ENCODE data around the gene RAD52.

The RAD52 gene

GRCh38 chr12:912466-913235 is 36.8 kb downstream of the RAD52 start:
- DNase-seq: no peak

DNA sequence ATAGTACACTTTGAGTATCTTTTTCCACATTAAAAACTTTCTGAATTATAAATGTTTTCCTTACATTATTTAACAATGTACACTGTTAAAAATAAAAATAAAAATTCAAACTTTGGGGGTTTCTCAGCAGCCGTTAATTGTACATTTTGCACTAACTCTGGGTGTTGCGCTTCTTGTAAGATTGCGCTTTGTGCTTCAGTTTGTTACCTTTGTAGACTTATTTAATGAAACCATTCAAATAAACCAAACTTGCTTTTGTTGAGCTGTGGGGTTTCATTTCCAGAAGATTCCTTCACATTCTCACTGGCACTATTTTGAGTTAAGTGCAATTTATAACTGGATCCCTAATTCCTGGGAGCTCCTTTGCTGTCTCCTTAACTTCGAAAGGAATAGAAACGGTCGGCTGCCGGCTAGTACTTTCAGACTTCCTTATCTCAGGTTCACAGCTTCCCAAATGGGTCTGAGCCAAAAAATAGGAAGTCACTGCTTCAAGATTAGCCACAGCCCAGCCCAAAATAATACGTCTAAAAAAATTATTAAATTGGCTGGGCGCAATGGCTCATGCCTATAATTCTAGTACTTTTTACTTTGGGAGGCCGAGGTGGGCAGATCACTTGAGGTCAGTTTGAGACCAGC is 38.2 kb downstream of the RAD52 start:
- no peak for DNase-seq

DNA sequence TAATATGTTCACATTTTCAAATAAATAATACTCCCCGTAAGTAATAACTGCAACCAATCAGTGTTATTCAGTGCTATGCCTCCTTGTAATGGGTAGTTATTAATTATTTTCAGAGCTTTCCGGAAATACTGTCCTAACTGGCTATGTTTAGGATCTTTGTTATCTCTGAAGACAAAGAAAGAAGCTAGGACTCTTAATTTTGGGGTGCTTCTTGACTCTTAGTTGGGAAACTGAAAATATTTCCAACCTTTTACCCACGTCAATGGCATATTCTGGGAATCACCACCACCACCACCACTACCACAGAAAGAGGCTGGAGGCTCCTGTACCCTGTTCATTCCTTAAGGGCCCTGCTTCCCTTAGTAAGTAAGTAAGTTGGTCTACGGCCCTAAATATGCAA is 39.1 kb downstream of the RAD52 start:
- DNase-seq: no peak

GRCh38 chr12:909861-910260 is 39.6 kb downstream of the RAD52 start:
- no peak for DNase-seq

- no peak for DNase-seq
These were observed 41.9 kb downstream of the RAD52 start for GRCh38 chr12:907413-908185.

DNA sequence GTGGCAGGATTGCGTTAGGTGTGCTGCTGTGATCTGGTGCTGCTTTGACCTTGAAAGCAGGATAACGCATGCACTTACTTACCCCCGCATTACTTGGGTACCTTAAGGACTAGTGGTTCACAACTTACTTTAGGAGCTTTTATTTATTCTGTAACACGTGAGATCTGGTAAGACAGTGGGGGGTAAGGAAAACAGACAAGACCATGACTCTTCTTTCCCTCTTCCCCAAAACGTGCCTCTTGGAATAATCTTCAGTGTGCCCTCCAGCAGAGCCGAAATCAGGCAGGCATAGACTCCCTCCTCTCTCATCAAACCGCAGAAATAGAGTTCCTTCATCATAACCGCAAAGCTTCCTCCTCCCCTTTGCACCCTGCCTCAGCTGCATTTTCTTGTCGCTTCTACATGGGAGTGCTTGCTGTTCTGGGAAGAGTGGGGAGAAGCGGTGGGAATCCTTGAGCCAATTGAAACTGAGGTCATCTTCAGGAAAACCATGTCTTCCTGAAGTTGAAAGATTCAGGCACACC is 43.4 kb downstream of the RAD52 start:
- DNase-seq: no peak

- no peak for DNase-seq
These were observed 44.0 kb downstream of the RAD52 start for GRCh38 chr12:905261-906031.

GRCh38 chr12:904010-904414 is 45.5 kb downstream of the RAD52 start:
- DNase-seq: no peak

GRCh38 chr12:903055-903454 is 46.4 kb downstream of the RAD52 start:
- DNase-seq: no peak

- no peak for DNase-seq
These were observed 46.9 kb downstream of the RAD52 start for GRCh38 chr12:902581-902980.

DNA sequence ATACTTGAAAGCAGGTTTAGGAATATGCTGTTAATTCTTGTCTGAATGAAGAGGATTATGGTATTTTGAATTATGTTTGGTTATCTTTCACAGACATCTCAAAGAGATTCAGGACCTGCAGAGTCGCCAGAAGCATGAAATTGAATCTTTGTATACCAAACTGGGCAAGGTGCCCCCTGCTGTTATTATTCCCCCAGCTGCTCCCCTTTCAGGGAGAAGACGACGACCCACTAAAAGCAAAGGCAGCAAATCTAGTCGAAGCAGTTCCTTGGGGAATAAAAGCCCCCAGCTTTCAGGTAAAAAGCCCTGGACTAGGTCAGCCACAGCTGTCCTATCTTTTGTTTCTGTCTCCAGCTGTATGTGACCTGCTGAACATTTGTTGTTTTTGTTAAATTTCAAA is 52.1 kb downstream of the RAD52 start:
- no peak for DNase-seq

- DNase-seq: no peak
These were observed 53.5 kb downstream of the RAD52 start for GRCh38 chr12:896031-896430.

GRCh38 chr12:894226-894625 is 55.3 kb downstream of the RAD52 start:
- no peak for DNase-seq

DNA sequence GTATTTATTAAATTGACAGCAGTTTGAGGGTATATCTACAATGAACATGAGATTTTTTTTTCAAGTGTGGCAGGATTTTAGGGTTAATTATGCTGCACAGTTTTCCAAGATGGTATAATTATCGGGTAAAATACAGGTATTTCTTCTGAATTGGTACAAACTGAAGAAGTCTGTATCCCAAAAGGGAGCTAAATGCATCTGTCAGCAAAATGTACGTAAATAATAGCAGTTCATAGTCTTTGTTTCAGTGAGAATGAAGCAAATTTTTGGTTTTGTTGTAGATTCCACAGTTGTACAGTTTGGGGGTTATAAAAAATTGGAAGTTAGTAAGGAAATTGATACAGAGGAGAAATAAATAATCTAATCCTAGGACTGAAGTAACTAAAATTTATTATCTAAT is 63.3 kb downstream of the RAD52 start:
- DNase-seq: no peak

DNA sequence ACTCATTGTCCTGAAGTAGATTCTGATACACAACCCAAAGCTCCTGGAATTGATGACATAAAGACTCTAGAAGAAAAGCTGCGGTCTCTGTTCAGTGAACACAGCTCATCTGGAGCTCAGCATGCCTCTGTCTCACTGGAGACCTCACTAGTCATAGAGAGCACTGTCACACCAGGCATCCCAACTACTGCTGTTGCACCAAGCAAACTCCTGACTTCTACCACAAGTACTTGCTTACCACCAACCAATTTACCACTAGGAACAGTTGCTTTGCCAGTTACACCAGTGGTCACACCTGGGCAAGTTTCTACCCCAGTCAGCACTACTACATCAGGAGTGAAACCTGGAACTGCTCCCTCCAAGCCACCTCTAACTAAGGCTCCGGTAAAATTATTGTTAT is 63.8 kb downstream of the RAD52 start:
- DNase-seq: no peak

DNA sequence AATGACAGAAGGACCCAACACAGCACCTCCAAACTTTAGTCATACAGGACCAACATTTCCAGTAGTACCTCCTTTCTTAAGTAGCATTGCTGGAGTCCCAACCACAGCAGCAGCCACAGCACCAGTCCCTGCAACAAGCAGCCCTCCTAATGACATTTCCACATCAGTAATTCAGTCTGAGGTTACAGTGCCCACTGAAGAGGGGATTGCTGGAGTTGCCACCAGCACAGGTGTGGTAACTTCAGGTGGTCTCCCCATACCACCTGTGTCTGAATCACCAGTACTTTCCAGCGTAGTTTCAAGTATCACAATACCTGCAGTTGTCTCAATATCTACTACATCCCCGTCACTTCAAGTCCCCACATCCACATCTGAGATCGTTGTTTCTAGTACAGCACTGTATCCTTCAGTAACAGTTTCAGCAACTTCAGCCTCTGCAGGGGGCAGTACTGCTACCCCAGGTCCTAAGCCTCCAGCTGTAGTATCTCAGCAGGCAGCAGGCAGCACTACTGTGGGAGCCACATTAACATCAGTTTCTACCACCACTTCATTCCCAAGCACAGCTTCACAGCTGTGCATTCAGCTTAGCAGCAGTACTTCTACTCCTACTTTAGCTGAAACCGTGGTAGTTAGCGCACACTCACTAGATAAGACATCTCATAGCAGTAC is 64.6 kb downstream of the RAD52 start:
- DNase-seq: no peak

- no peak for DNase-seq
These were observed 68.8 kb downstream of the RAD52 start for GRCh38 chr12:880656-881055.

- no peak for DNase-seq
These were observed 69.9 kb downstream of the RAD52 start for GRCh38 chr12:879641-880040.

- no peak for DNase-seq
These were observed 75.5 kb downstream of the RAD52 start for GRCh38 chr12:873954-874353.

DNA sequence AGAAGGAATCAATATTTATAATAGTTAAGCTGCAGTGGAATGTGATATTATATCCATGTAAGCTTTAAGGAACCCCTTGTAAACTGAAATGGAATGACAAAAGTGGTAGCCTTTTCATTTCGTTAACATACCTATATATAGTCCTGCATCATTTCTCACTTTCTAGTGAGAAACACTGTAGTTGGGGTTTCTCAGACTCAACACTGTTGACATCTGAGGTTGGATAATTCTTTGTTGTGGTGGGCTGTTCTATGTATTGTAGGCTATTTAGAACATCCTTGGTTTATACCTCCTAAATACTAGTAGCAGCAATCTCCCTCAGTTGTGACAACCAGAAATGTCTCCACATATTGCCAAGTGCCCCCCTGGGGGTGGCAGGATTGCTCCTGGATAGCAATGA is 79.1 kb downstream of the RAD52 start:
- no peak for DNase-seq

DNA sequence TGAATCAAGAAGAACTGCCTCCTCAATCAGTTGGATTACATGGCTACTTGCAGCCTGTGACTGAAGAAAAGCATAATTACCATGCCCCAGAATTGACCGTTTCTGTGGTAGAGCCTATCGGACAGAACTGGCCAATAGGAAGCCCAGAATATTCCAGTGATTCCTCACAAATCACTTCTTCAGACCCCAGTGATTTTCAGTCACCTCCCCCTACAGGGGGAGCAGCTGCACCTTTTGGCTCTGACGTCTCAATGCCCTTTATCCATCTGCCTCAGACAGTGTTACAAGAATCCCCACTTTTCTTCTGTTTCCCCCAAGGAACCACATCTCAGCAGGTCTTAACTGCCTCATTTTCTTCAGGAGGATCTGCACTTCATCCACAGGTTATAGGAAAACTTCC is 80.8 kb downstream of the RAD52 start:
- no peak for DNase-seq

DNA sequence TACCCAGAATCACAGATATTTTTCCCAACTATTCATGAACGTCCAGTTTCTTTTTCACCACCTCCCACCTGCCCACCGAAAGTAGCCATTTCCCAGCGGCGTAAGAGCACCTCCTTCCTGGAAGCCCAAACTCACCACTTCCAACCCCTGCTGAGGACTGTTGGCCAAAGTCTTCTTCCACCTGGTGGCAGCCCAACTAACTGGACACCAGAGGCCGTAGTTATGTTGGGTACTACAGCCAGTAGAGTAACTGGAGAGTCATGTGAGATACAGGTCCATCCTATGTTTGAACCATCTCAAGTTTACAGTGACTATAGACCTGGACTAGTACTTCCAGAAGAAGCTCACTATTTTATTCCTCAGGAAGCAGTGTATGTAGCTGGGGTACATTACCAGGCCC is 81.6 kb downstream of the RAD52 start:
- no peak for DNase-seq

All from NCI-H146 (cell line).